HG03354 (cell line): ENCODE results near the gene MYL7.

Source experiments
- ATAC-seq: cut with Tn5 transposase; IDR thresholded peaks from one replicate; pipeline ENCODE4 v1.9.1; 2021; ENCODE audit warnings: mild to moderate bottlenecking; ENCODE audit not compliant: unreplicated experiment, poor library complexity, severe bottlenecking

Gene MYL7

GRCh38 chr7:44103923-44104859 lies 36.9 kb downstream of the MYL7 start, which contains the start of gene AEBP1:
Gene AEBP1, plus strand, starts transcription at chr7:44104345. Its CDS starts 321 bp downstream, at chr7:44104666.
- ATAC-seq = no peak

DNA sequence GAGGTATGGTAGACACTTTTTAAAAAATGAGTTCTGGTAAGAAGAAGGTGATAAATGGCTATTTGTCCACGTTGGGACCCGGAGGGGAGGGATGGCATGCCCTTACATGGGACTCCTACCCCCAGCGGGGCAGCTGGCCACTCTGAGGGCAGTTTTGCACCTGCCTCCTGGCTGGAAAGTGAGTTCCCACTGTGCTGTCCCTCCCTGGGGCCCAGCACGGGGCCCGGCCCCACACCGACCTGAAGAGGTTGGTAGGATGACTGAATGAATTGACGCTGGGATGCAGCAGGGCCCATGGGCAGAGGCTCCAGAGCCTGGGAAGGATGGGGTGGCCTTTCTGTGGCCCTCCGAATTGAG lies 37.6 kb downstream of the MYL7 start:
- ATAC-seq = no peak

GRCh38 chr7:44102846-44103565 lies 38.1 kb downstream of the MYL7 start:
- ATAC-seq = no peak

DNA sequence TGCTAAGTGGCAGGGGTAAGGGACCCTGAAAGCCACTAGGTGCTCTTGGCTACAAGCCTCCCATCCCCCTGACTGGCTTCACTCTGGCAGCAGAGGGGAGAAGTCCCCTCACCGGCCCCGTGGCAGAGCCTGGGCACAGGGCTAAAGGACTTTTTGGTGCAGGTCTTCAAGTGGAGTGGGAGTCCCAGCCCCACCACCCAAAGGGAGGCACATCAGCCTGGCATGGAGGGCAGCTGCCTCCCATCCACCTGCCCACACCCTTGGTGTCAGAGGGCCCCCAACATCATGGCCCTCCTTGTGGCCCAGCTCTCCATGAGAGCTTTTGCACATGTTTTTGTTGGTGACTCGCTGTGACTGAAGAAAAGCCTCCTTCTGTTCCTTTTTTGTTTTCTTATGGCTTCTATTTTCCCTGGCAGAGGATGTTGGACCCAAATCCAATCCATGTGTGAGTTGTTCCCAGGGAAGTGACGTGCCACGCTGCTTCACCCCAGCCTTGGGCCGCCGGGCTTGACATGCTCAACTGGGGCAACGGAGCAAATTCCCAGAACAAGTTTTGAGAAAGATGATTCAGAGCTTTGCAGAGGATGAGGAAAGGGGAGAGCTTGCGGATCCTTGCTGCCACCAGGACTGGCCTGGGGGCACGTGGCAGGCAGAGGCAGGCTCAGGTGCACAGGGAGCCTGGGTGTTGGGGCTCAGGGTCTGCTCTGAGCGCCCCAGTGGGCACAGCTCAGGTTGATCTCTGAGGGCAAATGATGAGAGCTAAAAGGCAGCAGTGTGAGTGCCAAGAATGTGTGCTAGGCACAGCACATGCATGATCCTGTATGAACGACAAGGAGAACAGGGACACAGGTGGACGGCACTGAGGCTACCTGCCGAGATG lies 38.9 kb downstream of the MYL7 start:
- no peak for ATAC-seq

DNA sequence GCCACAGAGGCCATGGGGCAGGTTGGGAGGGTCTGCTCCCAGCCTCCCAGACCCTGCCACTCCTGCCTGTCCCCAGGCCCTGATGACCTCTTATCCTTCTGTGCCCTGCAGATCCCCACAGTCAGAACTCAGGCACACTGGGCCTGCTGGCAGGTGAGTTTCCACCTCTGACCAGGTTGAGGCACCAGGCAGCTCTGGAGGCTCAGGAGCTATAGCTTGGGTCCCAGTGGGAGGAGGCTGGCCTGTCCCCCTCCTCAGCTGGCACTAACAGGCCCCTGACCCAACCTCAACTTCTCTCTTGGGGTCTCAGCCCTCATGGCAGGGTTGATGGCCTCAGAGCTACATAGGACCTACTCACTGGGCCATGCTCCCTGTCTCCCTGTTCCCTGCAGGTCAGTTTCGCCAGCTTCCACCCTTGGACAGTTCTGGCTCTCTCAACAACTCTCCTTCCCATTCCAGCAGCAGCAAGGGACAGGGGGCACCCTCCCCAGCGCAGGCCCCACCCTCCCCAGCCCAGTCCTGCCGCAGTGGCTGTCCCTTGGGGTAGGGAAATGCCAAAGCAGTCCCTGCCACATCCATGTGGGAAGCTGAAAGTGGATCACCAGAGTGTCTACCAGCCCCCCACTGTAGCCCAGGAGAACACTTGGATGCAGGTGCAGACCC lies 39.7 kb downstream of the MYL7 start:
- no peak for ATAC-seq

DNA sequence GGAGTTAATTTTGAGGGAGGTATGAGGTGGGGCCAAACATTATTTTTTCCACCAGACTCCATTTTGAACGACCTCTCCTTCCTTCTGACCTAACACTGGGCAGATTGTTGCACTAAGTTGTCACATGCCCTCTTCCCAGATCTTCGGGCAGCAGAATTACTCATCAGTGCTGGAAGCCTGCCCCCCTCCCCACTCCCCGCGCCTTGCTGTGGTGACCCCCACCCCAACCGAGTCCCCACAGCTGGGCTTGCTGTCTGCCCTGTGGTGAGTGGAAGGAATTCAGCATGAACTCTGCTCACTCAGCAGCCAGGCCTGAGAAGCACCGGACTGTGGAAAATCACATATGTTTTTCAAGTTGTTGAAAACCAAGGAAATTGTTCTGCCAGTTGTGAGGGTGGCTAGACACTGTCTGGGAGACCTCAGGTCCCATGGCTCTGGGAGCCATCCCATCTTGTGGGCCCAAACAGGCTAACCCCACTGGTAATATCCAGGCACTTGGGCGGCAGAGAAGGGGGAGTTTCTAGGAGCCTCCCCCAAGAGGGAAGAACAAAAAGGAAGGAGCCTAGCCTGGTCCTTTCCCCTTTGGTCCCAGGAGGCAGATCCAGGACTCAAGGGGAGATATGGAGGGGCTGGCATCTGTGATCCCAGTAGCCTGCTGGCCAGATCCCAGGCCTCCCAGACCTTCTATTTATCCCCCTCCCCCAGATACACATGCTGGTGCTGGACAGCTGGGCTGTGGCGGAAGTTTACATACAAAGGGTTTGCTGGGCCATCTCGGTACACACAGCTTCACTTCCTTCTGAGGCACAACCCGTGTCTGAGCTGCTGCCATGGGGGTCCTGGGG lies 40.5 kb downstream of the MYL7 start:
- no peak for ATAC-seq

- ATAC-seq = no peak
Observed at GRCh38 chr7:44099669-44100068, 41.5 kb downstream of the MYL7 start.

- no peak for ATAC-seq
Observed at GRCh38 chr7:44098092-44099068, 42.8 kb downstream of the MYL7 start.

DNA sequence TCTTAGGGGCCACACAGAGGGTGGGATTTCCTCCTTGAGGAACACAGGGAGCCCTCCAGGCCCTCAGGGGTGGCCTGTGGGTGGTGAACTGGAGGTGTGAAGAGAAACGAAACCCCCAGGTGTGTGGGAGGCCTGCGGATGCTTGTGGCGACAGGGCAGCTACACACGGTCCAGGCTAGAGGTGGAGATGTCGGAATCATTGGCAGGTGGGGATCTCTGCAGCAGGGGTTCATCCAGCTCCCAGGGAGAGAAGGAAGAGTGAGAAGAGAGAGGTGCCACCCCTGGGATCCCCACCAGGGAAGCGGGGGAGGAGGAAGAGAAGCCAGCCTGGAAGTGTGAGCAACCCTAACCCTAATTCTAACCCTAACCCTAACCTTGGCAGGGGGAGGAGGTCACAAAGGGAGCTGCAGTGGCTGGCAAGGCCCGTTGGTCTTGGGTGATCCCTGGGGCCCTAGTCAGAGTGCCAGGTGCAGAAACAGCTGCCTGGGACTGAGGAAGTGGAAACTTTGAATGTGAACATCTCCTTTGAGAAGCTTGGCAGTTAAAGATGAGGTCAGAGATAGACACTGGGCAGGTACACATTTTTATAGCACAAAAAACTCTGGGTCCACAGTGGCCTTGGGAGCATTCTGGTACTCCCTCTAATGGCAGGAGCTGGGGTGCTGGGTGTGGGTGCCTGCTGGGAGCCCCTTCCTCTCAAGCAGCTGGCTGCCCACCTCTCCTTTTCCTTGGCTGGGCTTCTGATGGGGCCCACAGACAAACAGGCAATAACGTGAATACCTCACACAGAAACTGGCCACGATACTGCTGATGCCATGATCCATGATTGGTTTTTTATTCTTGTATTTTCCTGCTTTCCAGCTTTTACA lies 43.8 kb downstream of the MYL7 start:
- peak; percentile 85 for ATAC-seq

- ATAC-seq = no peak
Observed at GRCh38 chr7:44096326-44096881, 44.7 kb downstream of the MYL7 start.

GRCh38 chr7:44095781-44096180 lies 45.4 kb downstream of the MYL7 start:
- ATAC-seq = no peak

GRCh38 chr7:44094883-44095592 lies 46.1 kb downstream of the MYL7 start:
- no peak for ATAC-seq

- ATAC-seq = no peak
Observed at GRCh38 chr7:44094365-44094764, 46.8 kb downstream of the MYL7 start.

DNA sequence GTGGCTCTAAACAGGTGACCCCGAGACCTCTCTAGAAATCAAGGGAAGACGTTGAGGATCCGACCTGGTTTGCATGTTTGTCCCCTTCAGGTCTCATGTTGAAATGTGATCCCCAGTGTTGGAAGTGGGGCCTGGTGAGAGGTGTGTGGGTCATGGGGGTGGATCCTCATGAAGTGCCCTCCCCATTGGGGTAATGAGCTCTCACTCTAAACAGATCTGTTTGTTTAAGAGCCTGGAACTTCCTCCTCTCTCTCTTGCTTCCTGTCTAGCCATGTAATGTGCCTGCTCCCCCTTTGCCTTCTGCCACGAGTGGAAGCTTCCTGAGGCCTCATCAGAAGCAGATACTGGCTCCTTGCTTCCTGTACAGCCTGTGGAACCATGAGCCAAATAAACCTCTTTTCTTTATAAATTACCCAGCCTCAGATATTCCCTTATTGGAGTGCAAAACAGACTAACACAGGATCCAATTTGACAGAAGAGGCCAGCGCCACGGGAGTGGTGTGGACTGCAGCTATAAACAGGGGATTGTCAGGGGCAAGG lies 48.0 kb downstream of the MYL7 start:
- ATAC-seq = no peak
